Central memory CD8-positive, alpha-beta T cell (primary cell): Measurements from ENCODE around the gene SMAD7.

Source experiments
- ATAC-seq: fragments of 150-1000 bp; cut with Tn5 transposase; replicated peaks from 2 replicates; pipeline ENCODE4 v1.10.0; 2022; ENCODE audit warnings: mild to moderate bottlenecking, moderate FRiP score, moderate number of reproducible peaks; ENCODE audit not compliant: poor library complexity, severe bottlenecking; ENCODE audit errors: extremely low read depth
- DNase-seq, 2 donors: peaks; one replicate each; pipeline ENCODE4 v3.0.0; 2021; ENCODE audit warnings: low spot score in 2 of 2
- H3K27ac Mint-ChIP-seq: one replicate; pipeline ENCODE4 v1.8.0; 2022; ENCODE audit warnings: low read depth, mild to moderate bottlenecking, moderate library complexity, mixed read lengths
- H3K27me3 Mint-ChIP-seq: one replicate; pipeline ENCODE4 v1.8.0; 2022; ENCODE audit warnings: mixed read lengths
- H3K36me3 Mint-ChIP-seq: one replicate; pipeline ENCODE4 v1.8.0; 2022; ENCODE audit warnings: mild to moderate bottlenecking, moderate library complexity, mixed read lengths; ENCODE audit not compliant: insufficient read depth
- H3K4me1 Mint-ChIP-seq: one replicate; pipeline ENCODE4 v1.8.0; 2022; ENCODE audit warnings: mixed read lengths
- H3K4me3 Mint-ChIP-seq: one replicate; pipeline ENCODE4 v1.8.0; 2022; ENCODE audit warnings: mild to moderate bottlenecking, moderate library complexity, mixed read lengths
- H3K9me3 Mint-ChIP-seq: one replicate; pipeline ENCODE4 v1.8.0; 2022; ENCODE audit warnings: mixed read lengths

The SMAD7 gene

DNA sequence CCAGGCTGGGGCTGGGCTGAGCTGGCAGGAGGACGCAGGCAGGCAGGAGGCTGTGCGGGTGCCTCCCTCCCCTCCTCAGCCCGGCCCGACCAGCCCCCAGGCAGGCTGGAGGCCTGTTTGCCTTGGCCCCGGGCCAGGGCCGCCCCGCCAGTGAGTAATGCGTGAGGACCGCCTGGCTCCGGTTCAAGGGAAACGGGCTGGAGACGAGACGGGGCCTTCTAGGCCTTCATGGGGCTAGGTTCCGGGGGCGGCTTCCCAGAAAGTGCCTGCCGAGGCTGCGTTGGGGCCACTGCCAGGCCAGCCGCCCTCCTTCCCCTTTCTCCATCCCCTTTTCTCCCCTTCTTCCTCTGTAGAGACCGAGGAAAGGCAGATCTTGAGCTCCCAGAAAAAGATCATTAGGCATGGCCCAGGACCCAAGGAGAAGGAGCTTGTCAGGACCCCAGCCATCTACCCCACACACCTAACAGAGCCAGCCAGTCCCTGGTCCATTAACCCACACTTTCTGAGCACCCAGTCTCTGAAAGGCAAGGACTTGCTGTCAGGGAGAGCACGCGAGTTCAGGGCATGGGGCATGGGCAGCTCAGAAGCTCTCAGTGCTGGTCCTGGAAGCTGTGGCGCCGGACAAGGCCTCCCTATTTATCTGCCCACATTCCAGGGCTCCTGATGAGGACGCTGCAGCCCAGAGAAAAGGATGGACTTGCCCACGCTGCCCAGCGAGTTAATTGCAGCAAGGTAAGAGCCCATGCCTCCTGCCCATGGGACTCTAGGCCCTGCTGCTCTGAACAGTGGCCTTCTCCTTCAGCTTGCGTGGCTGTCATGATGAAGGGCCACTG, 48.5 kb downstream of the SMAD7 start:
- Mint-ChIP-seq H3K9me3 (peaks cover 6% of the 10 kb centered on the region), H3K4me1 (peaks cover 8% of the 10 kb centered on the region), H3K36me3 (no peaks in the 10 kb centered on the region), H3K27me3 (no peaks in the 10 kb centered on the region), H3K4me3 (no peak overlapping the region), H3K27ac (no peak overlapping the region)
- ATAC-seq = no peak
- no peak for DNase-seq

DNA sequence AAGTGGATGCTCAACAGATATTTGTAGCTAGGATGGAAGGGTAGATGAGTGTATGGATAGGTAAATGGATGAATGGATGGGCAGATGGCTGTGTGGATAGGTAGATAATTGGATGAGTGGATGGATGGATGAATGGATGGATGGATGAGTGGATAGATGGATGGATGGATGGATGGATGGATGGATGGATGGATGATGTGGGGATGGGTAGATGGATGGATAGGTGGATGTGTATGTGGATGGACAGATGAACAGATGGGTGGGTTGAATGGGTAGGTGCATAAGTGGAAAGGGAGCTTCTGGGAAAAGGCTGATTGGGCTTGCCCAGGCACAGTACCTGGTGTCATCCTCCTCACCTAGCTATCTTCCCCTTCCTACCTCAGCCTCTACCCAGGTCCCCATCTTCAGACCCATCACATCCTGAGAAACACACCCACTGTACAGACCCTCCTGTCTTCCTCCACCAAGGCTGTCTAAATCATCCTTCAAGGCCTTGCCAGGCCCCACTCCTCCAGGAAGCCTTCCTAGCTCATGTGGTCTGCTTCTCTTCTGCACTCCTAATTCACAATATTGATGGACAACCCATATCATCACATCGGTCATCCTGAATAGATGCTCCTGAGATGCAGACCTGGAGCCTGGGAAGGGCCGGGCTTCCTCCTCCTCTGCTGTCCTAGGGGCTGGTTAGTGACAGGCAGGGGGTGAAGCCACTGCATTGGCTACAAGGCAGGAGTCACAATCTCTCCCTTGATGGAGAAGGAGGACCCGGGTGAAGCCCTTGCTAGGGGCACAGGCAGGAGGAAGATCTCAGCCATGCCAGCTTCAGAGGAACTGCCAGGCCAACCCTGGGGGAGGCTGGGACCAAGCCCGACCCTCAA, 49.4 kb downstream of the SMAD7 start:
- no peak for ATAC-seq
- Mint-ChIP-seq H3K9me3 (peaks cover 6% of the 10 kb centered on the region), H3K36me3 (no peaks in the 10 kb centered on the region), H3K27me3 (no peaks in the 10 kb centered on the region), H3K4me3 (no peak overlapping the region), H3K4me1 (peaks cover 15% of the 10 kb centered on the region), H3K27ac (no peak overlapping the region)
- no peak for DNase-seq

DNA sequence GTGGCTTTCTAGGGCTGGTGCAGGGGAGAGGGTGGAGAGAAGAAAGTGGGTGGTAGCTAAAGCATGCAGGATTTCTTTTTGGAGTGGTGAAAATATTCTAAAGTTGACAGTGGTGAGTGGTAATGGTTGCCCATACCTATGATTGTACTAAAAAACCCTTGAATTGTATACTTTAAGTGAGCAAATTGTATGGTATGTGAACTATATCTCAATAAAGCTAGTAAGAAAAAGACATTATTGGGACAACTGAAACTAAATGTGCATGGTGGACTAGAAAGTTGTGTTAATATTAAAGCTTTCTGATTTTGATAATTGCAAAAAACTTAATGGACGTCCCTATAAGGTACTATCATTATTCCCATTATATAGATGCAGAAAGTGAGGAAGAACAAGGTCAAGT, 50.3 kb downstream of the SMAD7 start:
- Mint-ChIP-seq H3K4me1 (peaks cover 21% of the 10 kb centered on the region), H3K9me3 (peaks cover 6% of the 10 kb centered on the region), H3K27me3 (no peaks in the 10 kb centered on the region), H3K27ac (no peak overlapping the region), H3K36me3 (no peaks in the 10 kb centered on the region), H3K4me3 (no peak overlapping the region)
- DNase-seq (no peak), ATAC-seq (no peak)

DNA sequence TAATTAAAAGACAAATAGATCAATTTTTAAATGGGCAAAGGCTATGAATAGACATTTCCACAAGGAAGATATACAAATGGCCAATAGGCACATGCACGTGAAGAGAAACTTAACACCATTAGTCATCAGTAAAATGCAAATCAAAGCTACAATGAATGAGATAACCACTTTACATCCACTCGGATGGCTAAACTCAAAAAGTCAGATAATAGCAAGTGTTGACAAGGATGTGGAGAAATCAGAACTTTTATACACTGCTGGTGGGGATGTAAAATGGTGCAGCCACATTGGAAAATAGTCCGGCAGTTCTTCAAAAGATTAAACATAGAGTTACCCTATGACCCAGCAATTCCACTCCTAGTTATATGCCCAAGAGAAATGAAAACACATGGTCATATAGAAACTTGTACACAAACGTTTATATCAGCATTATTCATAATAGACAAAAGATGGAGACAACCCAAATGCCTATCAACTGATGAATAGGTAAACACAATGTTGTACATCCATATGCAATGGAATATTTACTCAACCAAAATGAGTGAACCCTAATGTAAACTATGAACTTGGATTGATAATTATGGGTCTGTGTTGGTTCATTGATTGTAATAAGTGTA, 51.1 kb downstream of the SMAD7 start:
- peaks cover 6% of the 10 kb centered on the region for H3K9me3 Mint-ChIP-seq

DNA sequence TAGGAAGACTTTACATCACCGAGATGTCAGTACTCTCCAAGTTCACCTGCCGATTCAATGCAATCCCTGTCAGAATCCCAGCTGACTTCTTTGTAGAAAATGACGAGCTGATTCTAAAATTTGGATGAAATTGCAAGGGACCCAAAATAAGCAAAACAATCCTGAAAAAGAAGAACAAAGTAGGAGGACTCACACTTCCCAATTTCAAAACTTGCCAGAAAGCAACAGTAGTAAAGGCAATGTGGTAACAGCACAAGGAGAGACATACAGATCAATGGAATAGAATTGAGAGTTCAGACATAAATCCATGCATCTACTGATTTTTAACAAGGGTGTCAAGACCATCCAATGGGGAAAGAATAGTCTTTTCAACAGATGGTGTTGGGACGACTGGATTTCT, 52.2 kb downstream of the SMAD7 start:
- no peak for ATAC-seq

More for the DNA sequence above, 51.1 kb downstream of the SMAD7 start:
- Mint-ChIP-seq H3K4me1 (peaks cover 26% of the 10 kb centered on the region), H3K27ac (no peak overlapping the region), H3K36me3 (no peaks in the 10 kb centered on the region), H3K4me3 (no peak overlapping the region), H3K27me3 (no peaks in the 10 kb centered on the region)
- no peak for DNase-seq
- no peak for ATAC-seq

DNA sequence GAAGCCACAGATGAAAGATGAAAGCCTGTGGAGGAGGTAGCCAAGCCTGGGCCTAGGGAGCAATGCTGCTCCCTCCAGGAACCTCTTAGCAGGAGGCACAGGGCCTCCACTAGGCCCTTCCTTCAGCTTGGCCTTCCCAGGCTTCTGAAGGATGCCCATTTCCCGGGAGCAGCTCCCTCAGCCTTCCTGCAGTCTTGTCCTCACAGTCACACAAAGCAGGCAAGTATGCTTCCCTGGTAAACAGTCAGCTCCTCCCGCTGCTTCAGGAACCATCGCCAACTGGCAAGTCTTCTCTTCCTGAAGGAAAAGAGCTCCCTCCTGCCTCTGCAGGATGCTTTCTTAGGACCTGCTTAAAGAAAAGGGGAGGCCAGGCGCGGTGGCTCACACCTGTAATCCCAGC, 53.2 kb downstream of the SMAD7 start:
- Mint-ChIP-seq H3K9me3 (no peaks in the 10 kb centered on the region), H3K4me3 (no peak overlapping the region), H3K4me1 (peaks cover 26% of the 10 kb centered on the region), H3K27ac (no peak overlapping the region), H3K27me3 (no peaks in the 10 kb centered on the region), H3K36me3 (no peaks in the 10 kb centered on the region)
- no peak for ATAC-seq
- DNase-seq = no peak

More for the DNA sequence above, 52.2 kb downstream of the SMAD7 start:
- peaks cover 26% of the 10 kb centered on the region for H3K4me1 Mint-ChIP-seq
- H3K36me3 Mint-ChIP-seq = no peaks in the 10 kb centered on the region
- H3K9me3 Mint-ChIP-seq = no peaks in the 10 kb centered on the region
- no peak overlapping the region for H3K27ac Mint-ChIP-seq
- no peak for DNase-seq
- H3K4me3 Mint-ChIP-seq = no peak overlapping the region
- H3K27me3 Mint-ChIP-seq = no peaks in the 10 kb centered on the region

DNA sequence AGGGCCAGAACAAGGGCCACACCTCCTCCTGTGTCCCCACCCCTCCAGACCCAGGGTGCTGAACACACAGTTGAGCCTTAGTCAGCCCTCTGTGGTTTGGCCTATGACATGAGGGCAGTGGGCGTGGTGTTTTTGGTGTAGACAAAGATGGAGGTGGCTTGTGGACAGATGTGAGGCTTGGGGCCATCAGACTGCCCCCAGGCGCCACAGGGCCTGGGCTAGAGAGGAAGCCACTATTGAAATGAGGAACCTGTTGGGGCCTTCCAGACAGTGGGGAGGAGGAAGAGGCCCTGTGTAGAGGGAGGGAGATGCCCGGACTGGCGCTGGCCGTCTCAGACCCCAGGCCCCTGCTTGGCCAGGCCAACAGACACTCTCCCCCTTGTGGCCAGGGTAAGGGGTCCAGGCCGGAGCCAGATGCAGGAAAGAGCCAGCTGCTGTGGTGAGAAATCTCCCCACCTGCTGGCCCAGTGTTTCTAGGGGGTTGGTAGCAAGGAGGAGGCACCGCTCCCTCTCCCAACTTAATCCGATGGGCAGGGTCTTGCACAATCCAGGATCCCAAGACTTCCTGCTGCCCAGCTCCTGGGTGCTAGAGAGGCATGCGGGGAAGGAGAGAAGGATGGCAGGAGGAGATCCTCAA, 53.8 kb downstream of the SMAD7 start:
- peak overlapping the region; percentile 53 for H3K27ac Mint-ChIP-seq
- no peaks in the 10 kb centered on the region for H3K9me3 Mint-ChIP-seq
- ATAC-seq = peak; percentile 71
- no peaks in the 10 kb centered on the region for H3K36me3 Mint-ChIP-seq
- no peaks in the 10 kb centered on the region for H3K27me3 Mint-ChIP-seq
- H3K4me1 Mint-ChIP-seq = peaks cover 26% of the 10 kb centered on the region
- DNase-seq = no peak
- H3K4me3 Mint-ChIP-seq = no peak overlapping the region

DNA sequence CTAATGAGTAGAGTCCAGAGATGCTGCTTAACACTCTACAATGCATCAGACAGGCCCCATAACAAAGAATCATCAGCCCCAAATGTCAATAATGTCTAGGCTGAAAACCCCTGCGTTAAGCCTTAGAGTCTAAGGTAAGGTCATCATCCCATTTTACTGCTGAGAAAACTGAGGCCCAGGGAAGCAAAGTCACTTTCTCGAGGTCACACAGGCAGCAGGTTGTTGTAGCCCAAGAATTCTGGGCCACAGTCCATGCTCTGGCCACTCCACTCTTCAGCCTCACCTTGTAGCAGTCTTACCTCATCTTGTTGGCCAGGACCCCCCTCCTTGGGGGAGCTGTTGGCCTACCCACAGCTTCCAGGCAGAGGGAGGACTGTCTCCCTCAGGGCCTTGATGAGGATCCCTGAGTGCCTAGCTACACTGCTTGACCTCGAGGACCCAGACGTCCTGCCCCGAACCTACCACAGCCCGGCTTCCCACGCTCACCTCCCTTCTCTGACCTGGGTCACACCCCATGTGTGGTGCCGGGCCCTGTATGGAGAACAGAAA, 54.4 kb downstream of the SMAD7 start:
- no peak overlapping the region for H3K4me3 Mint-ChIP-seq
- no peaks in the 10 kb centered on the region for H3K27me3 Mint-ChIP-seq
- no peaks in the 10 kb centered on the region for H3K9me3 Mint-ChIP-seq
- peak overlapping the region; percentile 53 for H3K27ac Mint-ChIP-seq
- no peaks in the 10 kb centered on the region for H3K36me3 Mint-ChIP-seq
- DNase-seq (no peak), ATAC-seq (no peak)
- H3K4me1 Mint-ChIP-seq = peaks cover 26% of the 10 kb centered on the region

DNA sequence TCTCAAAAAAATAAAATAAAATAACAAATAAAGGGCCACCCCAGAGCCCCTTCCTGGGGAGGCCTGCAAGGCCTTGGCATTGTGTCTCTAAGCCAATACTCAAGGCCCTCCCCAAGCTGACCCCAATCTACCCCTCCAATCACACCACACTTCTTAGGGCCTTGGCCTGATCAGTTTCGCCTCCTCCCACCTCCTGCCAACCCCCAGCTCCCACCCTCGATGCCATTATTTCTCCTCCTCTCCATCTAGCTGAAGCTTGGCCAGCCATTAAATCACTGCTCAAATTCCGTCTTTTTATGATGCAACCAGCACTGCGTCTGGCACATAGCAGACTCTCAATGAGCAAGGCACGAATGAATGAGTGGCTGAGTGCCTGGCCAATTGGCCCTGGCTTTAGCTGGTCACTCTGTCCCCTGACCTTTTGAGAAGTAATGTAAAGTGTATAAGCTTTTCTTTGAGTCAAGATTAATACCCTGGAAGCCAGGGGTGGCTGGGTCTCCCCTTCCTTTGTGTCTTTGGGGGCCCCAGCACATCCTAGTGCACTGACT, 55.9 kb downstream of the SMAD7 start:
- DNase-seq = no peak
- Mint-ChIP-seq H3K4me1 (peaks cover 24% of the 10 kb centered on the region), H3K36me3 (peaks cover 3% of the 10 kb centered on the region), H3K27me3 (no peaks in the 10 kb centered on the region), H3K9me3 (no peaks in the 10 kb centered on the region), H3K4me3 (no peak overlapping the region), H3K27ac (peak overlapping the region; percentile 68)
- no peak for ATAC-seq

DNA sequence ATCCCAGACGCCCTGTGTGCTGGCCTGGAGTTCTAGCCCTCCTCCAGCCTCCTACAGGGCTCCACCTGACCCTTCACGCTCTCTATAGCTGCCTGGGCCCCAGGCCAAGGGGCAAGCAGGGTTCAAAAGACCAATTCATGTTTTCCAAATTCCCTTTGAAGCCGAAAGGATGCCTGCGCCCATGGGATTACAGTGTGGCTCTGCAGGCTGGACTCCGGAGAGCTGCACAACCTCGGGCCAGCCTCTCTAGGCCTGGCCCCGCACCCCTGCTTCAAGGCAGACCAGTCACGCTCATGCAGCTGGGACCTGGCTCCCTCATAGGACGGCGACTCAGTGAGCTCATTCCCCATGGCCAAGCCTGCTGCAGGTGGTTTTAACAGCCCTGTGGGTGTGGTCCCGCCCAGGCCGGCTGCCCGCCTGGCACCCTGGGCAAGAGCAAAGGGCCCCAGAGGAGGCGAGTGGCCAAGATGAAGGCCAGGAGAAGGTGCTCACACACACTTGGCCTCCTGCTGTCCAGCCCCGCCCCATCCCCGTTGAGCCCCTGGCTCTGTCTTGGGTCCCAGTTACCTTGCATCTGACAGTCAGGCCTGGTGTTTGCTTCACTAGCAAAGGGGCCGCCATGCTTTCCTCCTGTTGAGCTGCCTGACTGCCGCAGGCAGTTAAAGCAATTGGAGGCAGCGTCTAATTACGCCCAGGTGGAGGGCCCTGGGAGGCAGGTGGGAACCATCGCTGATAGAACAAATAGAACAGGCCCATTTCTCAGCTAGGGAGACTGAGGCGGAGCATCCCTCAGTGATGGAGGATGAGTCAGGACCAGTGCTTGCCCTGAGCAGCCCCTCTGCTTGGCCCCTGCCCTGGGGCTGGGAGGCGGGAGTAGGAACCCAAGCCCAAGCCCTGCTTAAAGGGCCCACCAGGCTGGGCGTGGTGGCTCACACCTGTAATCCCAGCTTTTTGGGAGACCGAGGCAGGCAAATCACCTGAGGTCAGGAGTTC, 56.9 kb downstream of the SMAD7 start:
- H3K36me3 Mint-ChIP-seq = peaks cover 3% of the 10 kb centered on the region
- DNase-seq (no peak), ATAC-seq (no peak)
- H3K27me3 Mint-ChIP-seq = no peaks in the 10 kb centered on the region
- H3K4me1 Mint-ChIP-seq = peaks cover 25% of the 10 kb centered on the region
- H3K27ac Mint-ChIP-seq = no peak overlapping the region
- no peak overlapping the region for H3K4me3 Mint-ChIP-seq
- no peaks in the 10 kb centered on the region for H3K9me3 Mint-ChIP-seq

DNA sequence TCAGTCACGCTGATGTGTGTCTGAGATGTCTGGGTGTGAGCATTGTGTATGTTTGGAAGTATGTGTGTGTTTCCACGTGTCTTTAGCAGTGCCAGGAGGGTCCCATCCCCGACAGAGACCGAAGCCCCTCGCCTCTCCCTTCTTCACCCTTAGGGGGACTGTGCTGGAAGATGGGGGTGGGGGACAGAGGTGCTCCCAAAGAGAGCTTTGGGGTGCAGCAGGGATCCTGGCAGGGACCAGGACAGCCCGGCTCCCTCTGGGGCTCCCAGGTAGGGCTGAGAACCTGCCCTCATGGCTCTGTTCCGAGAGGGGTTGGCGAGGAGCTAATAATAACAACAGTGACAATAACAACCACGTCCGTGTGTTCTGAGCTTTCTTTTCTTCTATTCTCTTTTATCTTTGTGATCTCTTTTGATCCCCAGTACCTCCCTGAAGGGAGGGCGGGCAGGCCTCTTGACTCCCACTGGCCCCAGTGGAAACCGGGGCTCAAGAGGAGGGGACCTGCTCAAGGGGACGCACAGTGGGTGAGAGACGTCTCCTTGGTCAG, 57.6 kb downstream of the SMAD7 start:
- Mint-ChIP-seq H3K36me3 (peaks cover 3% of the 10 kb centered on the region), H3K27me3 (no peaks in the 10 kb centered on the region), H3K4me1 (peaks cover 25% of the 10 kb centered on the region), H3K27ac (no peak overlapping the region), H3K9me3 (no peaks in the 10 kb centered on the region), H3K4me3 (no peak overlapping the region)
- DNase-seq = no peak
- no peak for ATAC-seq
